Liver (tissue), 9 donors: ENCODE measurements around the gene BTF3. TPM values are rescaled to one million over a fixed set of nuclear protein-coding genes. Genes with fewer than 3 reads are reported as not detected.

Experiments
- DNase-seq: peaks from one replicate; pipeline ENCODE4 v3.0.0-alpha.2; 2017; ENCODE audit warnings: low spot score
- H3K27ac ChIP-seq, 2 donors: one replicate each; pipeline ENCODE4 v1.7.0; 2013; ENCODE audit warnings: inconsistent platforms in 2 of 2, low read length in 2 of 2, control low read depth in 1 of 2, low read depth in 1 of 2, mild to moderate bottlenecking in 1 of 2
- H3K27me3 ChIP-seq, 4 donors: one replicate each; pipeline versions ENCODE4 v1.6.1 to v1.7.0; 2013; ENCODE audit warnings: low read length in 3 of 4, inconsistent platforms in 1 of 4, mild to moderate bottlenecking in 1 of 4, moderate library complexity in 1 of 4; ENCODE audit not compliant: control insufficient read depth in 4 of 4, insufficient read depth in 4 of 4
- H3K36me3 ChIP-seq, 4 donors: one replicate each; pipeline versions ENCODE4 v1.6.1 to v1.7.0; 2013; ENCODE audit warnings: low read length in 3 of 4, mild to moderate bottlenecking in 3 of 4, low read depth in 1 of 4, moderate library complexity in 1 of 4; ENCODE audit not compliant: control insufficient read depth in 4 of 4, insufficient read depth in 3 of 4
- H3K4me1 ChIP-seq, 4 donors: one replicate each; pipeline versions ENCODE4 v1.6.1 to v1.7.0; 2013; ENCODE audit warnings: low read length in 3 of 4, mild to moderate bottlenecking in 3 of 4, moderate library complexity in 1 of 4; ENCODE audit not compliant: control insufficient read depth in 4 of 4, insufficient read depth in 4 of 4
- H3K4me3 ChIP-seq, 3 donors: one replicate each; pipeline versions ENCODE4 v1.6.1 to v1.7.0; 2013; ENCODE audit warnings: low read length in 3 of 3, control low read depth in 1 of 3, low read depth in 1 of 3, mild to moderate bottlenecking in 1 of 3
- H3K9ac ChIP-seq, 2 donors: one replicate each; pipeline ENCODE4 v1.7.0; 2013; ENCODE audit warnings: low read length in 2 of 2, mild to moderate bottlenecking in 2 of 2, moderate library complexity in 2 of 2, control low read depth in 1 of 2, low read depth in 1 of 2
- H3K9me3 ChIP-seq, 4 donors: one replicate each; pipeline versions ENCODE4 v1.6.1 to v1.7.0; 2013; ENCODE audit warnings: low read length in 3 of 4; ENCODE audit not compliant: control insufficient read depth in 4 of 4
- ATF3 ChIP-seq: IDR thresholded peaks from 2 replicates; pipeline ENCODE4 v1.6.1; 2016; ENCODE audit warnings: antibody characterized with exemption
- CTCF ChIP-seq: fragments of 150-350 bp; IDR thresholded peaks from 2 replicates; pipeline ENCODE4 v1.5.1; 2017; ENCODE audit warnings: improper control_type of control experiment, low read depth, low read length; ENCODE audit not compliant: missing input control
- EGR1 ChIP-seq, 2 donors: IDR thresholded peaks; 2 replicates each; pipeline ENCODE4 v1.6.1; 2016 to 2018; ENCODE audit warnings: antibody characterized with exemption in 2 of 2, low read depth in 2 of 2
- FOXA1 ChIP-seq: IDR thresholded peaks from 2 replicates; pipeline ENCODE4 v1.6.1; 2016; ENCODE audit warnings: antibody characterized with exemption
- HNF4G ChIP-seq: IDR thresholded peaks from 2 replicates; pipeline ENCODE4 v1.6.1; 2016; ENCODE audit warnings: antibody characterized with exemption
- NR2F2 ChIP-seq: IDR thresholded peaks from 2 replicates; pipeline ENCODE4 v1.6.1; 2016; ENCODE audit warnings: antibody characterized with exemption
- REST ChIP-seq: IDR thresholded peaks from 2 replicates; pipeline ENCODE4 v1.6.1; 2016; ENCODE audit warnings: antibody characterized with exemption, mild to moderate bottlenecking
- RXRA ChIP-seq, 2 donors: IDR thresholded peaks; 2 replicates each; pipeline ENCODE4 v1.6.1; 2017 to 2018; ENCODE audit warnings: antibody characterized with exemption in 2 of 2, mild to moderate bottlenecking in 1 of 2
- SP1 ChIP-seq: IDR thresholded peaks from 2 replicates; pipeline ENCODE4 v1.6.1; 2018; ENCODE audit warnings: antibody characterized with exemption, mild to moderate bottlenecking
- ZBTB33 ChIP-seq: IDR thresholded peaks from 2 replicates; pipeline ENCODE4 v1.6.1; 2016; ENCODE audit warnings: antibody characterized with exemption
- WGBS: extraction: QIAGEN DNeasy Blood & Tissue Kit; methylation state at CpG from one replicate; pipeline ENCODE4 v1.1.7; 2013; 5-methylcytosine and 5-hydroxymethylcytosine counted together
- polyA plus RNA-seq, 2 donors: library from polyadenylated mRNA; stranded (reverse) in 1 of 2; unstranded in 1 of 2; fragments of 200-250 nt in 1 of 2; fragments of >200 nt in 1 of 2; fragmentation: Nextera tagmentation in 1 of 2; extraction: Ambion mirVana in 1 of 2; gene quantifications; one replicate each; pipeline versions ENCODE4 v1.2.1 to v1.2.3, GENCODE V29; 2013 to 2015
- total RNA-seq, 2 donors: library from RNA; depleted of rRNA; stranded (reverse); fragments of >200 nt; gene quantifications; one replicate each; pipeline ENCODE4 v1.2.3, GENCODE V29; 2014
- donor health status: healthy.
- donor health status: healthy.
- donor health status: healthy.
- donor health status: healthy.
- donor health status: healthy.

Gene BTF3
- total and polyA plus RNA-seq, 4 donors, result 97.5 to 246 (median 213) TPM

- no peak overlapping the region for H3K9ac ChIP-seq
- 75% methylated on average over 4 of the region's 4 CpGs for WGBS
- no peak overlapping the region for H3K27ac ChIP-seq
- no peak for TF ChIP-seq HNF4G
- TF ChIP-seq EGR1 (IDR thresholded peaks at IDR 0.05; ENCODE audit: low read depth in 2 of 2), result no peak
- TF ChIP-seq ATF3, result no peak
- no peak for TF ChIP-seq REST
- no peak for TF ChIP-seq SP1
- TF ChIP-seq CTCF, result no peak
- no peak for TF ChIP-seq ZBTB33
- no peak for TF ChIP-seq NR2F2
- no peaks in the 10 kb centered on the region for H3K9me3 ChIP-seq
- no peak overlapping the region for H3K4me3 ChIP-seq
- H3K4me1 ChIP-seq, result no peaks in the 10 kb centered on the region
- no peaks in the 10 kb centered on the region for H3K27me3 ChIP-seq
- no peak for DNase-seq
- no peaks in the 10 kb centered on the region for H3K36me3 ChIP-seq
Observed at GRCh38 chr5:73487815-73488214, 10.4 kb upstream of the BTF3 start.

GRCh38 chr5:73488806-73489205, 9.4 kb upstream of the BTF3 start:
- TF ChIP-seq FOXA1 (no peak), RXRA (IDR thresholded peaks at IDR 0.05) (no peak)
- Histone ChIP-seq H3K36me3 (no peaks in the 10 kb centered on the region), H3K9me3 (no peaks in the 10 kb centered on the region), H3K27ac (no peak overlapping the region), H3K4me1 (no peaks in the 10 kb centered on the region), H3K4me3 (no peak overlapping the region), H3K27me3 (no peaks in the 10 kb centered on the region), H3K9ac (no peak overlapping the region)
- no peak for DNase-seq
- 77% methylated on average over 3 of the region's 3 CpGs for WGBS

GRCh38 chr5:73490088-73490487, 8.2 kb upstream of the BTF3 start:
- 81% methylated on average over 2 of the region's 2 CpGs for WGBS
- Histone ChIP-seq H3K27me3 (no peaks in the 10 kb centered on the region), H3K9me3 (no peaks in the 10 kb centered on the region), H3K36me3 (no peaks in the 10 kb centered on the region), H3K4me1 (no peaks in the 10 kb centered on the region), H3K27ac (no peak overlapping the region), H3K9ac (no peak overlapping the region), H3K4me3 (no peak overlapping the region)
- TF ChIP-seq CTCF, result no peak
- no peak for DNase-seq
